MM.1S (cell line): ENCODE measurements around the gene HSPG2.

Experiments used
- DNase-seq: peaks from one replicate; pipeline ENCODE4 v3.0.0-alpha.2; 2015
- H2AFZ ChIP-seq: fragments of 300-600 bp; sonication (generic); 2 replicates; pipeline ENCODE4 v1.6.0; 2016; ENCODE audit warnings: antibody characterized with exemption, low read length
- H3F3A ChIP-seq: fragments of 300-600 bp; sonication (generic); 2 replicates; pipeline ENCODE4 v1.6.1; 2016; ENCODE audit warnings: mild to moderate bottlenecking, antibody characterized with exemption, low read length, moderate library complexity, mixed read lengths; ENCODE audit not compliant: insufficient read depth
- H3K27ac ChIP-seq: fragments of 300-600 bp; sonication (generic); 2 replicates; pipeline ENCODE4 v1.5.1; 2016; ENCODE audit warnings: mild to moderate bottlenecking, low read length
- H3K27me3 ChIP-seq: fragments of 300-600 bp; sonication (generic); replicated peaks from 2 replicates; pipeline ENCODE4 v1.6.0; 2016; ENCODE audit warnings: low read length; ENCODE audit not compliant: insufficient read depth
- H3K36me3 ChIP-seq: fragments of 300-600 bp; sonication (generic); replicated peaks from 2 replicates; pipeline ENCODE4 v1.6.1; 2016; ENCODE audit warnings: mild to moderate bottlenecking, low read length, mixed read lengths; ENCODE audit not compliant: insufficient read depth
- H3K4me1 ChIP-seq: fragments of 300-600 bp; sonication (generic); 2 replicates; pipeline ENCODE4 v1.6.1; 2016; ENCODE audit warnings: low read length, mixed read lengths
- H3K4me2 ChIP-seq: fragments of 300-600 bp; sonication (generic); 2 replicates; pipeline ENCODE4 v1.6.0; 2016; ENCODE audit warnings: low read depth, low read length
- H3K4me3 ChIP-seq: fragments of 300-600 bp; sonication (generic); 2 replicates; pipeline ENCODE4 v1.5.1; 2016; ENCODE audit warnings: low read length, mixed read lengths
- H3K79me2 ChIP-seq: fragments of 300-600 bp; sonication (generic); 2 replicates; pipeline ENCODE4 v1.6.1; 2016; ENCODE audit warnings: mixed run types, low read length, mixed read lengths
- H3K9ac ChIP-seq: fragments of 300-600 bp; sonication (generic); 2 replicates; pipeline ENCODE4 v1.6.1; 2016; ENCODE audit warnings: low read length, mixed read lengths
- H3K9me2 ChIP-seq: fragments of 300-600 bp; sonication (generic); replicated peaks from 2 replicates; pipeline ENCODE4 v1.6.1; 2016; ENCODE audit warnings: mild to moderate bottlenecking, low read length, mixed read lengths; ENCODE audit not compliant: insufficient read depth
- H3K9me3 ChIP-seq: fragments of 300-600 bp; sonication (generic); replicated peaks from 2 replicates; pipeline ENCODE4 v1.6.1; 2016; ENCODE audit warnings: mild to moderate bottlenecking, low read length, mixed read lengths; ENCODE audit not compliant: insufficient read depth
- H4K20me1 ChIP-seq: fragments of 300-600 bp; sonication (generic); 2 replicates; pipeline ENCODE4 v1.6.1; 2016; ENCODE audit warnings: mild to moderate bottlenecking, low read length, moderate library complexity, mixed read lengths; ENCODE audit not compliant: insufficient read depth
- EZH2 ChIP-seq: fragments of 300-600 bp; sonication (generic); optimal IDR thresholded peaks from 2 replicates; pipeline ENCODE3; 2017; ENCODE audit warnings: low read depth, mild to moderate bottlenecking, antibody characterized with exemption, low read length, mixed read lengths
- EZH2phosphoT487 ChIP-seq: fragments of 300-600 bp; sonication (generic); IDR thresholded peaks from 2 replicates; pipeline ENCODE4 v1.6.1; 2018; ENCODE audit warnings: antibody characterized with exemption, low read length
- TF ChIP-seq, protein P1 (sequence below): fragments of 300-600 bp; sonication (generic); IDR thresholded peaks from 2 replicates; pipeline ENCODE4 v1.5.1; 2016; ENCODE audit warnings: antibody characterized with exemption, low read length, mixed read lengths

The HSPG2 gene

DNA sequence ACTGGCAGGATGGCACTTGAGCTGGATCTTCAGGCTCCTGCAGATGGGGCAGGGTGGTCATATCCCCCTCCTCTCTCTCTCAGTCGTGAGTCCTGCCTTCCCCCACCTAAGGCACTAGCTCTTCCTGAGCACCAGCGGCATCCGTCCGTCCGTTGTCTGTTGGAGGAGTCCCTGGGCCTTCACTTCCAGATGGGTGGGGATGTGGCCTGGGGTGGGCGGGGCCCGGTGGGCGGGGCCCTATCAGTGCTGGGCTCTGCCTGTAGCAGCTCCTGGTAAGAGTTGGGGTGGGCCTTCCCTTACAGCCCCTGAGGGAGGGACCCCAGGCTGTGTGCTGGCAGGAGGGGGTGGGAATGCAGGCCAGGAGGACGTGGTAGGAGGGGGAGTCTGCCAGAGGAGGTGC is 114.8 kb downstream of the HSPG2 start:
- Histone ChIP-seq H3K4me3 (no peak overlapping the region), H3K27ac (no peak overlapping the region), H3F3A (no peaks in the 10 kb centered on the region), H3K4me1 (no peaks in the 10 kb centered on the region), H3K9ac (no peak overlapping the region), H3K27me3 (no peaks in the 10 kb centered on the region), H2AFZ (no peak overlapping the region), H3K9me2 (no peaks in the 10 kb centered on the region), H3K9me3 (no peaks in the 10 kb centered on the region), H3K36me3 (no peaks in the 10 kb centered on the region), H3K79me2 (no peaks in the 10 kb centered on the region), H3K4me2 (no peak overlapping the region), H4K20me1 (no peaks in the 10 kb centered on the region)
- no peak for TF ChIP-seq EZH2
- TF ChIP-seq, protein P1, sequence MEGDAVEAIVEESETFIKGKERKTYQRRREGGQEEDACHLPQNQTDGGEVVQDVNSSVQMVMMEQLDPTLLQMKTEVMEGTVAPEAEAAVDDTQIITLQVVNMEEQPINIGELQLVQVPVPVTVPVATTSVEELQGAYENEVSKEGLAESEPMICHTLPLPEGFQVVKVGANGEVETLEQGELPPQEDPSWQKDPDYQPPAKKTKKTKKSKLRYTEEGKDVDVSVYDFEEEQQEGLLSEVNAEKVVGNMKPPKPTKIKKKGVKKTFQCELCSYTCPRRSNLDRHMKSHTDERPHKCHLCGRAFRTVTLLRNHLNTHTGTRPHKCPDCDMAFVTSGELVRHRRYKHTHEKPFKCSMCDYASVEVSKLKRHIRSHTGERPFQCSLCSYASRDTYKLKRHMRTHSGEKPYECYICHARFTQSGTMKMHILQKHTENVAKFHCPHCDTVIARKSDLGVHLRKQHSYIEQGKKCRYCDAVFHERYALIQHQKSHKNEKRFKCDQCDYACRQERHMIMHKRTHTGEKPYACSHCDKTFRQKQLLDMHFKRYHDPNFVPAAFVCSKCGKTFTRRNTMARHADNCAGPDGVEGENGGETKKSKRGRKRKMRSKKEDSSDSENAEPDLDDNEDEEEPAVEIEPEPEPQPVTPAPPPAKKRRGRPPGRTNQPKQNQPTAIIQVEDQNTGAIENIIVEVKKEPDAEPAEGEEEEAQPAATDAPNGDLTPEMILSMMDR: no peak
- TF ChIP-seq EZH2phosphoT487: no peak
- DNase-seq: no peak

DNA sequence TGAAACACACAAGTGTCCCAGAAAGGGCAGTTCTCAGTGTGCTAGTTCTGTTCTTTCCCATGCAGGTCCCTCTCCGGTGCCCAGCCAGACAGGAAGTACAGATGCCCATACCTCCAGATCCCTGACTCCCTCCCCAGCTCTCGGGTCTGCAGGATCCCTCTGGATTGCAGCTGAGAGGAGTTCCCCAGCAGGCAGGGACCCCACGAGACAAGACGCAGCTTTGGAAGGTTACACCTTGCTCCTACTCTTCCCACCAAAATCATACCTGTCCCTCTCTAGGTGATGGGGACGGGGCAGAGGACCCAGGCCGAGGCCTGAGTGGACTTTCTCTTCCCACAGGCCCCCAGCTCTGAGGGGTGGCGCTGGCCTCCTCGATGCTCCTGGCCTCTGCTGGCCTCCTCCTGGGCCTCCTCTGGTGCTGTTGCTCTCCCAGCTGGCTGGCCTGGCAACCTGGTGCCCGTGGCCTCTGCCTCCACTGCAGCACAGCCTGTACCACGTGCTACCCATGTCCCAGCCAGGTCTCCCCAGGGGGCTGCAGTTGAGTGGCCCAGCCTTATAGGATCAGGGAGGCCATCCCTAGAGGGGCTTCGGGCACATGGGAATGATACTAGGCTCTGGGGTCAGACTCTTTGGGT is 115.6 kb downstream of the HSPG2 start:
- no peak for DNase-seq
- Histone ChIP-seq H3K9me2 (no peaks in the 10 kb centered on the region), H3K4me2 (no peak overlapping the region), H3K27me3 (no peaks in the 10 kb centered on the region), H3K4me3 (no peak overlapping the region), H3K36me3 (no peaks in the 10 kb centered on the region), H3F3A (no peaks in the 10 kb centered on the region), H3K4me1 (no peaks in the 10 kb centered on the region), H2AFZ (no peak overlapping the region), H3K9me3 (no peaks in the 10 kb centered on the region), H3K27ac (no peak overlapping the region), H3K79me2 (no peaks in the 10 kb centered on the region), H4K20me1 (no peaks in the 10 kb centered on the region), H3K9ac (no peak overlapping the region)
- TF ChIP-seq, protein P1: no peak
- no peak for TF ChIP-seq EZH2phosphoT487
- no peak for TF ChIP-seq EZH2

DNA sequence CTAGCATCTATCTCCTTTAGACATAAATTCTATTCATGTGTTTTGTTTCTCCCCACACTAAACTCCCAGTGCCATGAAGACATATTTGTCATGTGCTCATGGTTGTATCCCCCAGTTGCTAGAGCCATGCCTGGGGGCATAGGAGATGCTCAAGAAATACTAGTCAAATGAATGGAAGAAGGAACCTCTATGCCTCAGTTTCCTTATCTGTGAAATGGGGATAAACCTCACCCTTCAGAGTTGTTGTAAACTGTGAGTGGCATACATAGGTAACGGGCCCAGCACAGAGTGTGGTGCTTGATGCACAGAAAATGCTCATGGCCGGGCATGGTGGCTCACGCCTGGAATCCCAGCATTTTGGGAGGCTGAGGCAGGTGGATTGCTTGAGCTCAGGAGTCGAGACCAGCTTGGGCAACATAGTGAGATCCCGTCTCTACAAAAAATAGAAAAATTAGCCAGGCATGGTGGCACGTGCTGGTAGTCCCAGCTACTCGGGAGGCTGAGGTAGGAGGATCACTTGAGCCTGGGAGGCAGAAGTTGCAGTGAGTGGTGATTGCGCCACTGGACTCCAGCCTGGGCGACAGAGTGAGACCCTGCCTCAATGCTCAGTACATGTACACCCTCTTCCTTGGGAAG is 116.4 kb downstream of the HSPG2 start:
- Histone ChIP-seq H3K4me3 (no peak overlapping the region), H3K9me3 (no peaks in the 10 kb centered on the region), H3K4me2 (no peak overlapping the region), H3K4me1 (no peaks in the 10 kb centered on the region), H3K27ac (no peak overlapping the region), H3K9me2 (no peaks in the 10 kb centered on the region), H2AFZ (no peak overlapping the region), H3K9ac (no peak overlapping the region), H3K27me3 (no peaks in the 10 kb centered on the region), H3K36me3 (no peaks in the 10 kb centered on the region), H4K20me1 (no peaks in the 10 kb centered on the region), H3F3A (no peaks in the 10 kb centered on the region), H3K79me2 (no peaks in the 10 kb centered on the region)
- no peak for TF ChIP-seq EZH2
- TF ChIP-seq, protein P1: no peak
- no peak for TF ChIP-seq EZH2phosphoT487
- DNase-seq: no peak
